ENCODE data around the gene SNRNP27.

Gene SNRNP27

DNA sequence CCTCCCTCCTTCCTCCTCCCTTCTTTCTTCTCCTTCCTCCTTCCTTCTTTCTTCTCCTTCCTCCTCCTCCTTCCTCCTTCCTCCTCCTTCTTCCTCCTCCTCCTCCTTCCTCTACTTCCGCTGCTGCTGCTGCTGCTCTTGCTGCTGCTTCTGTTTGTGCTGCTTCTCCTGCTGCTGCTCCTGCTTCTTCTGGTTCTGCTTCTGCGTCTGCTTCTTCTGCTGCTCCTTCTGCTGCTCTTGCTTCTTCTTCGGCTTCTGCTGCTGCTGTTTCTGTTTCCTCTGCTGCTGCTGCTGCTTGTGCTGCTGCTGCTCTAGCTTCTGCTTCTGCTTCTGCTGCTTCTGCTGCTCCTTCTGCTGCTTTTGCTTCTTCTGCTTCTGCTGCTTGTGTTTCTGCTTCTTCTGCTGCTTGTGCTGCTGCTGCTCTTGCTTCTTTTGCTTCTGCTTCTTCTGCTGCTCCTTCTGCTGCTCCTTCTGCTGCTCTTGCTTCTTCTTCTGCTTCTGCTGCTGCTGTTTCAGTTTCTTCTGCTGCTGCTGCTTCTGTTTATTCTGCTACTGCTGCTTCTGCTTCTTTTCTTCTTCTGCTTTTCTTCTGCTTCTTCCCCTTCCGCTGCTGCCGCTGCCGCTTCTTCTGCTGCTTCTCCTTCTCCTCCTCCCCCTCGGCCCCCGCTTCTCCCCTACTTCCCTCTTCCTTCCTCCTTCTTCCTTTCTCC lies 8.6 kb downstream of the SNRNP27 start:
- Mint-ChIP-seq H3K27me3 (ENCODE audit: low read depth, poor library complexity) (no peaks in the 10 kb centered on the region), H3K36me3 (ENCODE audit: low read depth) (peaks cover 58% of the 10 kb centered on the region), H3K4me3 (no peak overlapping the region), H3K4me1 (no peaks in the 10 kb centered on the region), H3K27ac (peak overlapping the region; percentile 74), H3K9me3 (no peaks in the 10 kb centered on the region)
- TF ChIP-seq, protein P1, sequence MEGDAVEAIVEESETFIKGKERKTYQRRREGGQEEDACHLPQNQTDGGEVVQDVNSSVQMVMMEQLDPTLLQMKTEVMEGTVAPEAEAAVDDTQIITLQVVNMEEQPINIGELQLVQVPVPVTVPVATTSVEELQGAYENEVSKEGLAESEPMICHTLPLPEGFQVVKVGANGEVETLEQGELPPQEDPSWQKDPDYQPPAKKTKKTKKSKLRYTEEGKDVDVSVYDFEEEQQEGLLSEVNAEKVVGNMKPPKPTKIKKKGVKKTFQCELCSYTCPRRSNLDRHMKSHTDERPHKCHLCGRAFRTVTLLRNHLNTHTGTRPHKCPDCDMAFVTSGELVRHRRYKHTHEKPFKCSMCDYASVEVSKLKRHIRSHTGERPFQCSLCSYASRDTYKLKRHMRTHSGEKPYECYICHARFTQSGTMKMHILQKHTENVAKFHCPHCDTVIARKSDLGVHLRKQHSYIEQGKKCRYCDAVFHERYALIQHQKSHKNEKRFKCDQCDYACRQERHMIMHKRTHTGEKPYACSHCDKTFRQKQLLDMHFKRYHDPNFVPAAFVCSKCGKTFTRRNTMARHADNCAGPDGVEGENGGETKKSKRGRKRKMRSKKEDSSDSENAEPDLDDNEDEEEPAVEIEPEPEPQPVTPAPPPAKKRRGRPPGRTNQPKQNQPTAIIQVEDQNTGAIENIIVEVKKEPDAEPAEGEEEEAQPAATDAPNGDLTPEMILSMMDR (IDR thresholded peaks at IDR 0.05), result no peak
- no peak for DNase-seq

DNA sequence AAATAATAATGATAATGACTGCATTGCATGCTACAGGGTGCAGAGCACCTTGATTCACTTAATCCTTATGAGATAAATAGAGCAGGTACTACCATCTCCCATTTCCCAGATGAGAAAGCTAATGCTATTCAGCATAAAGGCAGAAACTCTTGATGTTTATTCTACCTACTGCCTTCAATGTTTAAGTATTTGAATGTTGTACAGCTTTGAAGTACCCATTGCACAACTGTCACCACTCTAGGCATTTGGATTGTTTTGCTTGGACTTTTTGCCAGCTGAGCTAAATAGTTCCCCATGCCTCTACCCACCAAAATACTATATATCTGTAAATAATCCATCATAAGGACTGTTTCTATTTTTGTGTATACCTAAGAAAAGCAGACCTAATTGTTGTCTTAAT lies 13.5 kb downstream of the SNRNP27 start:
- no peak for DNase-seq
- Mint-ChIP-seq H3K27ac (no peak overlapping the region), H3K27me3 (ENCODE audit: low read depth, poor library complexity) (no peaks in the 10 kb centered on the region), H3K9me3 (no peaks in the 10 kb centered on the region), H3K4me1 (peaks cover 3% of the 10 kb centered on the region), H3K4me3 (no peak overlapping the region), H3K36me3 (ENCODE audit: low read depth) (peaks cover 32% of the 10 kb centered on the region)
- TF ChIP-seq, protein P1 (IDR thresholded peaks at IDR 0.05), result no peak

DNA sequence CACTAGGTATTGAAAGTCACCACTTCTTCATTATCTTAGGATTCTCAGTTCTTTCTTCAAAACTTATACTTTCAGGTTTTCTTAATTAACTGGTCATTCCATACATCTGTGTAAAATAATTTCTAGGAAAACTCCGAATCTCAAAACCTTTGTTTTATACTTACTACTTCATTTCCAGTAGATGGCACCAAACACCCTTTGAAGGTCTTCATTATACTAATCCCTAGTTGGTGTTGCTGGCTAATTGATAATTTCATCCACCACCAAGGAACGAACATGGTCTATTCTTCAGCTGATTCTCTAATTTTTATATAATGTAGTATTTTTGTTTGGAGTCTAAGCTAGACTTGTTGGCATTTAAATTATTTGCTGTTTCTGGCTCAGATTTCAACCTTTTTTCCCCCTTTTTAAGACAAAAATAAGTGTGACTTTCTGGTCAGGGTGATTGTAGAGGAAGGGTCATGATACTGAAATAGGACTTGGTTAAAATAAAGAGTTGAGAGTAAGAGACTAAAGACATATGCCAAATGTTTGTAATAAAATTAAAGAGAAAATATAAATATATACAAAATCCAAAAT lies 18.3 kb downstream of the SNRNP27 start:
- Mint-ChIP-seq H3K4me3 (no peak overlapping the region), H3K4me1 (peaks cover 16% of the 10 kb centered on the region), H3K27ac (no peak overlapping the region), H3K36me3 (ENCODE audit: low read depth) (peaks cover 15% of the 10 kb centered on the region), H3K9me3 (no peaks in the 10 kb centered on the region), H3K27me3 (ENCODE audit: low read depth, poor library complexity) (peaks cover 16% of the 10 kb centered on the region)
- no peak for DNase-seq
- TF ChIP-seq, protein P1 (IDR thresholded peaks at IDR 0.05), result peak; percentile 59

GRCh38 chr2:69914164-69914949 lies 20.6 kb downstream of the SNRNP27 start:
- H3K27ac Mint-ChIP-seq, result peak overlapping the region; percentile 92
- peaks cover 16% of the 10 kb centered on the region for H3K4me1 Mint-ChIP-seq
- H3K4me3 Mint-ChIP-seq, result peak overlapping the region; percentile 81
- H3K36me3 Mint-ChIP-seq (ENCODE audit: low read depth), result peaks cover 16% of the 10 kb centered on the region
- no peaks in the 10 kb centered on the region for H3K9me3 Mint-ChIP-seq
- TF ChIP-seq, protein P1 (IDR thresholded peaks at IDR 0.05), result no peak
- peaks cover 31% of the 10 kb centered on the region for H3K27me3 Mint-ChIP-seq (ENCODE audit: low read depth, poor library complexity)
- DNase-seq, result no peak

DNA sequence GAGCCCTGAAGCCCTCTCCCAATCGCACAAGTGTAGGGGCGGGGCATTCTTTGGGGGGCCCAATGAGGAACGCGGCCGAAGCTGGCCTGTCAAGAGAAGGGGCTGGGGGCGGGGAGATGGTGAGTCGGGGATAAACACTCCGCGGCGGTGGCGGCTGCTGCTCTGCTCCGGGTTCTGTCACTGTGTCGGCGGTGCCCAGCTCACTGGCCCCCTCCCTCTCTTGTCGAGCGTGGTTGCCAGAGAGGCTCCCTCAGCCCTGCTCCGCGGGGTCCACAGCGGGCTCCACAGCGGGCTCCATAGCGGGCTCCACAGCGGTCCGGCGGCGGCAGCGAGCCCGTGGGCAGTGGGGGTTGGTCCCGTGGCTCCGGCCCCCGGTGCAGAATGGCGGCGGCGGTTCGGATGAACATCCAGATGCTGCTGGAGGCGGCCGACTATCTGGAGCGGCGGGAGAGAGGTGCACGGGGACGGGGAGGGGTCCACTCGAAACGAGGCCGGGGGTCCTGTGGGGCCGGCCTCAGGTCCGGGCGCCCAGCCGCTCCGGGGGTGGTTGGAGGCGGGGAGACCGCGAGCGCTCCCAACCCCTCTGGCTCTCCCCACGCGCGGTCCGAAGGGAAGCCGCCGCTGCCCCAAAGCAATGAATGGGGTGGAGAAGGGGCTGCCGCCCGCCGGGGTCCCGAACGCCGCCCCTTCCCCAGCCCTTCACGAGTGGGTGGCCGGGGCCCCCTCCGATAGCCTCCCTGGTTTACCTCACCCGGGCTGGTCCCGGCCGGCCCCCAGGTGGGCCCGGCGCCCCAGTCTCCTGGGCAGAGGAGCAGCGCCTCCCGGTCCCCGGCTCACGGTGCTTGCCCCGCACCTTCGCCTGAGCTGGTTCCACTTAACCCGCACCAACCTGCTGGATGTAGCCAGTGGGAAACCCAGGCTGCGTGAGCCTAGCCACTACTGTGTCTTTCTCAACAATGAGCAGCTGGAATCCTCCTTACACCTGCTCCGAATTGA lies 21.5 kb downstream of the SNRNP27 start, which contains the start of gene MXD1:
TSS of gene MXD1 (plus strand) at position 160 of the 996 bp plus-strand sequence. CDS start at position 382, 222 bp downstream.
- H3K9me3 Mint-ChIP-seq, result no peaks in the 10 kb centered on the region
- H3K27me3 Mint-ChIP-seq (ENCODE audit: low read depth, poor library complexity), result peaks cover 34% of the 10 kb centered on the region
- TF ChIP-seq, protein P1 (IDR thresholded peaks at IDR 0.05), result no peak
- peak within 1 kb of the TSS; percentile 92 for H3K27ac Mint-ChIP-seq
- peaks cover 16% of the 10 kb centered on the region for H3K4me1 Mint-ChIP-seq
- DNase-seq, result peak; percentile 99
- peak within 1 kb of the TSS; percentile 81 for H3K4me3 Mint-ChIP-seq
- H3K36me3 Mint-ChIP-seq (ENCODE audit: low read depth), result peaks cover 17% of the 10 kb centered on the region

All from nephron progenitor cell (in vitro differentiated cells).